HAP-1 (cell line): ENCODE measurements around the gene SERPING1.

ENCODE experiments used
- DNase-seq, 2 experiments: peaks; one replicate each; pipeline ENCODE4 v3.0.0-alpha.2; 2016 to 2020; ENCODE audit warnings: low spot score in 2 of 2
- H3K27me3 ChIP-seq: fragments of 250-450 bp; sonication (Bioruptor Pico); 2 replicates; pipeline ENCODE4 v1.5.1; 2020; ENCODE audit warnings: low read depth, mild to moderate bottlenecking, moderate library complexity
- H3K36me3 ChIP-seq: fragments of 250-450 bp; sonication (Bioruptor Pico); replicated peaks from 2 replicates; pipeline ENCODE4 v1.5.1; 2020; ENCODE audit warnings: mild to moderate bottlenecking
- H3K4me1 ChIP-seq: fragments of 250-450 bp; sonication (Bioruptor Pico); 2 replicates; pipeline ENCODE4 v1.5.1; 2020; ENCODE audit warnings: mild to moderate bottlenecking
- H3K4me3 ChIP-seq: fragments of 250-450 bp; sonication (Bioruptor Pico); 2 replicates; pipeline ENCODE4 v1.5.1; 2020; ENCODE audit warnings: mild to moderate bottlenecking, moderate library complexity
- H3K9me3 ChIP-seq: fragments of 250-450 bp; sonication (Bioruptor Pico); 2 replicates; pipeline ENCODE4 v1.5.1; 2020; ENCODE audit warnings: mild to moderate bottlenecking, moderate library complexity
- in situ Hi-C: fragments of 300-500 bp; cut with MboI; formaldehyde crosslinking; loops from 3 replicates; pipeline ENCODE4 v1.14.3; 2020; ENCODE audit warnings: low sequenced_read_pairs, inconsistent platforms, mixed read lengths

The SERPING1 gene

DNA sequence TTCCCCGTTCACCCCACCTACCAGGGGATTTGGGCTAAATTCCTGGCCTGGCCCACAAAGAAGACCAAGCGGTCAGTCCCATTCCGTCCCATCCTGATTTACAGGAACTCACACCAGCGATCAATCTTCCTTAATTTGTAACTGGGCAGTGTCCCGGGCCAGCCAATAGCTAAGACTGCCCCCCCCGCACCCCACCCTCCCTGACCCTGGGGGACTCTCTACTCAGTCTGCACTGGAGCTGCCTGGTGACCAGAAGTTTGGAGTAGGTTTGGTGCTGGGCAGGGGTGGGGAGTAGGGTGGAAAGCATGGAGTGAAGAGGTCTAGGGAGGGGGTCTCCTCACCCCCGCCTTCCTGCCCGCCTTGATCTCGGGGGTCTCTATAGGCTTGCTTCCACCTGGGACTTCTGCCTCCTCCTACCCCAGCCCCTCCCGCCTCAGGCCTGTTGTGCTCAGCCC is at the start of gene SERPING1:
Gene SERPING1, plus strand, starts transcription at position 225 of the 455 bp plus-strand sequence. CDS start 586 bp downstream, outside the sequence.
- no peaks in the 10 kb centered on the region for H3K9me3 ChIP-seq
- DNase-seq = peak in 1 of 2 experiments; percentile 12
- H3K4me3 ChIP-seq = peak within 1 kb of the TSS; percentile 14
- 0 out of 2 replicates have a peak, but pooled peaks cover 3% of the 10 kb centered on the region for H3K27me3 ChIP-seq
- in situ Hi-C loops = no loop called here
- H3K36me3 ChIP-seq = no peaks in the 10 kb centered on the region
- no peaks in the 10 kb centered on the region for H3K4me1 ChIP-seq

GRCh38 chr11:57547854-57548377 is 49.6 kb upstream of the SERPING1 start:
- Histone ChIP-seq H3K36me3 (no peaks in the 10 kb centered on the region), H3K27me3 (no peaks in the 10 kb centered on the region), H3K4me3 (no peak overlapping the region), H3K4me1 (no peaks in the 10 kb centered on the region), H3K9me3 (no peaks in the 10 kb centered on the region)
- in situ Hi-C loops = no loop called here
- no peak for DNase-seq

DNA sequence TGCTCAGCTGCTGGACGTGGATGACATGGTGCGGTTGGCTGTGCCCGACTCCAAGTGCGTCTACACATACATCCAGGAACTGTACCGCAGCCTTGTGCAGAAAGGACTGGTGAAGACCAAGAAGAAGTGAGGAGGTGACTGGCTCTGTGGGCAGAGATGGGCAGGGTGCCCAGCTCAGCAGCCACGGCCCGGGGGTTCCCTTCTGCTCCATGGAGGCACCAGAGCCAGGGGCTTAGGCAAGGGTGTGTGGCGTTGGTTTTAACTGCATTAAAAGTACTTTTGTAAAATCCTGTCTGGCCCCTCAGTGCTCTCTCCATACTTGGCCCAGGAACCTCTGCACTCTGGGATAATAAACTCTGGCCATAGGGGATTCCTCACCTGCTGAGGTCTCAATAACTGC is 47.5 kb upstream of the SERPING1 start:
- H3K4me1 ChIP-seq = no peaks in the 10 kb centered on the region
- in situ Hi-C loops = no loop called here
- no peak for DNase-seq

GRCh38 chr11:57551941-57552340 is 45.5 kb upstream of the SERPING1 start:
- DNase-seq = no peak
- no peaks in the 10 kb centered on the region for H3K4me1 ChIP-seq
- in situ Hi-C loops = no loop called here
- H3K9me3 ChIP-seq = no peaks in the 10 kb centered on the region
- no peaks in the 10 kb centered on the region for H3K27me3 ChIP-seq
- no peaks in the 10 kb centered on the region for H3K36me3 ChIP-seq
- H3K4me3 ChIP-seq = no peak overlapping the region

More for the DNA sequence above, 47.5 kb upstream of the SERPING1 start:
- no peaks in the 10 kb centered on the region for H3K27me3 ChIP-seq
- H3K36me3 ChIP-seq = no peaks in the 10 kb centered on the region
- no peaks in the 10 kb centered on the region for H3K9me3 ChIP-seq
- no peak overlapping the region for H3K4me3 ChIP-seq

DNA sequence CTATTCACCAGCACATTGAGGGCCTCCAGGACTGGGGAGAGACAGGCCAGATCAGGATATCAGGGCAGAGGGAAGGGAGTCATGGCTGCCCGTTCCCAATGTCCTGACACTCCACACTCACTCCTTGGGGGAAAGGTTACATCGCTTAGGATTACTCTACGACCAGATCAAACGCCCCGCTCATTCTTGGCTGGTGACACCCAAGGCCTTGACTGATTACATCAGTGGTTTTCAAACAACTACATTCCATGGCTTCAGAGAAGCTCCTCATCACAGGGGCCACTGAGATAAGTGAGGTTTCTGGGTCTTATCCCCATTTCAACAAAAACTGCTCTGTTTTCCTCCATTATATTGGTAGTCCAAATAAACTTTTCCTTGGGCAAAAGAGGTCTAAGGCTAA is 45.0 kb upstream of the SERPING1 start:
- no peak overlapping the region for H3K4me3 ChIP-seq
- H3K27me3 ChIP-seq = no peaks in the 10 kb centered on the region
- H3K4me1 ChIP-seq = no peaks in the 10 kb centered on the region
- in situ Hi-C loops = no loop called here
- no peaks in the 10 kb centered on the region for H3K36me3 ChIP-seq
- H3K9me3 ChIP-seq = no peaks in the 10 kb centered on the region
- DNase-seq = no peak

- in situ Hi-C loops = no loop called here
- Histone ChIP-seq H3K9me3 (no peaks in the 10 kb centered on the region), H3K4me1 (no peaks in the 10 kb centered on the region), H3K36me3 (0 out of 2 replicates have a peak, but pooled peaks cover 4% of the 10 kb centered on the region), H3K27me3 (no peaks in the 10 kb centered on the region), H3K4me3 (no peak overlapping the region)
- no peak for DNase-seq
Measured at GRCh38 chr11:57555393-57555792, 42.1 kb upstream of the SERPING1 start.

- no peaks in the 10 kb centered on the region for H3K4me1 ChIP-seq
- H3K36me3 ChIP-seq = 0 out of 2 replicates have a peak, but pooled peaks cover 4% of the 10 kb centered on the region
Measured at GRCh38 chr11:57556041-57556440, 41.4 kb upstream of the SERPING1 start.

DNA sequence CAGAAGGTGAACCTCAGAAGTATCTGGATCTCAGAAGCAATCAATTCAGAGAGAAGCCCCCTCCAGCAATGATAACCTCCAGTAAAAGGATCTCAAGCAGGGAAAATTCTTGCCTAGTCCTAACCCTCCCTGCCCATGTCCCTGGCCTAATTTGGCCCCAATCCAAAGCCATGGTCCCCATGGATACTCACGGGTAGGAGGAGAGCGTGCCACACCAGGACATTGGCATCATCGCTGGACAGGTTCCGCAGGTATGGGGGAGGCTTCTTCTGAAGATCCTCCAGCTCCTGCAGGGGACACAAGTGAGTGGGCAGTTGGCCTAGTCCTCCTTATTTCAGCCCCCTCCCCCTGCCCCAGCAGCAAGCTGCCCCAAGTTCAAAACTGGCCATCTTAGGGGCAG is 37.3 kb upstream of the SERPING1 start:
- DNase-seq = no peak
- Histone ChIP-seq H3K4me1 (no peaks in the 10 kb centered on the region), H3K36me3 (0 out of 2 replicates have a peak, but pooled peaks cover 4% of the 10 kb centered on the region), H3K4me3 (no peak overlapping the region), H3K9me3 (no peaks in the 10 kb centered on the region), H3K27me3 (no peaks in the 10 kb centered on the region)
- in situ Hi-C loops = no loop called here

More at GRCh38 chr11:57556041-57556440, 41.4 kb upstream of the SERPING1 start:
- in situ Hi-C loops = no loop called here
- H3K9me3 ChIP-seq = no peaks in the 10 kb centered on the region
- no peak for DNase-seq
- no peaks in the 10 kb centered on the region for H3K27me3 ChIP-seq
- H3K4me3 ChIP-seq = no peak overlapping the region

GRCh38 chr11:57562596-57562995 is 34.9 kb upstream of the SERPING1 start:
- Histone ChIP-seq H3K4me1 (no peaks in the 10 kb centered on the region; the same call in 1 of the 2 replicates), H3K9me3 (no peaks in the 10 kb centered on the region), H3K4me3 (no peak overlapping the region), H3K36me3 (0 out of 2 replicates have a peak, but pooled peaks cover 4% of the 10 kb centered on the region), H3K27me3 (no peaks in the 10 kb centered on the region)
- in situ Hi-C loops = no loop called here
- DNase-seq = no peak

DNA sequence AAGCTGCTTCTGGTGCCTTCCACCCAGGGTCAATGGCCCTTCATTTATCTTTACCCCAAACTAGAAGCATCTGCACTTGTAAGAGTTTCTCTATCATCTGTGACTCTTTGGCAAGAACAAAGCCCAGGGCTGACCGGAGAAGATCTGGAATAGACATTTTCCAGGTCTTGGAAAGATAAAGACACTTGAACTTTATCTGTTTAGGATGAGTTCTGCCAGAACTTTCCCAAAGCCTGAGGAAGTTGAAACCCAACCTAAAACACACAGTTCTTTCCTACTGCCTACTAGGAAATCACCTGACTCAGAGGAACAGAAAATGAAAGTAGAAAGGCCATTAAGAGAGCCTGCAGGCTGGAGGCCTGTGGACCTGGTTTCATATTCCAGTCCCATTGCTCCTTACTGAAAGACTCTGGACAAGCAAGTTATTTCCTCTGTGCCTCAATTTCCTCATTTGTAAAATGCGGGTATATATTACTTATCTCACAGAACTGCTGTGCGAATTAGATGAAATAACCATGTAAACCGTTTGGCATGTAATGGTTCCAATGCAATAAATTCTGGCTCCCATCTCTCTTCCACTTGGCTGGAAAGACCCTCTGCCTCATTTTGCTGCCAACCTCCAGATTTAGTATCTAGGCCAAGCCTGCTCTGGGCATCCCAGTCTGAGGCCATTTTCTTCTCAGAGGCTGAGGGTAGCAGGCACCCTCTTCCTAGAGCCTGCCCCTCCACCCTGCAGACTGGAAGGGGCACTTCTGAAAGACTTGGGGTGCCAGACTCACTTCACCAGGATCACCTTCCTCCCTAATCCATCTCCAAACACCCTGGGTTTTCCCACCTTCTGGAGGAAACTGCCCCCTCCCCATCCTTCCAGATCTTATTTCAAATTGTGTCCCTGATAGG is 31.2 kb upstream of the SERPING1 start:
- in situ Hi-C loops = loop anchor here (5.0 kb wide), 1 partner anchor 76 kb away; no protein-coding TSS in a partner anchor
- Histone ChIP-seq H3K27me3 (no peaks in the 10 kb centered on the region), H3K4me3 (peak overlapping the region; percentile 1; the same call in 1 of the 2 replicates), H3K4me1 (peaks cover 2% of the 10 kb centered on the region; the same call in 1 of the 2 replicates), H3K9me3 (no peaks in the 10 kb centered on the region), H3K36me3 (no peaks in the 10 kb centered on the region)
- no peak for DNase-seq

- in situ Hi-C loops = loop anchor here (5.0 kb wide), 1 partner anchor 75 kb away; no protein-coding TSS in a partner anchor
- no peak for DNase-seq
Measured at GRCh38 chr11:57566905-57567514, 30.5 kb upstream of the SERPING1 start.

GRCh38 chr11:57567515-57568329 is 29.8 kb upstream of the SERPING1 start, which contains the start of gene UBE2L6:
Gene UBE2L6 (minus strand): TSS chr11:57567672. CDS start chr11:57567611, 61 bp downstream.
- Histone ChIP-seq H3K4me1 (peaks cover 2% of the 10 kb centered on the region; the same call in 1 of the 2 replicates), H3K27me3 (no peaks in the 10 kb centered on the region), H3K36me3 (no peaks in the 10 kb centered on the region), H3K9me3 (no peaks in the 10 kb centered on the region), H3K4me3 (peak within 1 kb of the TSS; percentile 66)
- in situ Hi-C loops = loop anchor here (5.0 kb wide), 1 partner anchor 75 kb away; no protein-coding TSS in a partner anchor
- peak; percentile 41 to 67 for DNase-seq

More at GRCh38 chr11:57566905-57567514, 30.5 kb upstream of the SERPING1 start:
- Histone ChIP-seq H3K36me3 (no peaks in the 10 kb centered on the region), H3K27me3 (no peaks in the 10 kb centered on the region), H3K4me3 (peak overlapping the region; percentile 66), H3K4me1 (peaks cover 2% of the 10 kb centered on the region; the same call in 1 of the 2 replicates), H3K9me3 (no peaks in the 10 kb centered on the region)
